NCI-H2196 treated with DMSO at 0.1 percent for 48 hours (cell line): Measurements from ENCODE around the gene RAD18.

Source experiments
- DNase-seq: peaks from one replicate; lab custom pipeline; 2025; ENCODE audit not compliant: unreplicated experiment; lab: John Stamatoyannopoulos, UW

RAD18 gene

DNA sequence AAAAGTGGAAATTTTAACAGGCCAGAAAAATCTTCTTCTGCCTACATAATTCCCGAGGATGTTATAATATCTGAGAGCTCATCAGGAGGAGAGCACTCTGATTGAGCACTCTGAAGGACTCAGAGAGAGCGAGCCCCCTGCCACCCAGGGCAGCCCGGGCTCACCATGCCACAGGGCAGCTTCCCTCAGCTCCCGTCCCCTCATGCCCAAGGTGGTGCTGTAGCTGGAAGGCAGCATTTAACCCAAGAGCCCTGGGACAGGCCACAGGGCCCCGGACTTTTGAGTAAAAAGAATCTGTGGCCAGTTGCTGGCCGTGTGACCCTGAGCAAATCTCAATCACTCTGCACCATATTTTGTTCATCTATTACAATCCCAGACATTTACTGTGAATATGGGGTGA, 23.5 kb upstream of the RAD18 start:
- DNase-seq: no peak

DNA sequence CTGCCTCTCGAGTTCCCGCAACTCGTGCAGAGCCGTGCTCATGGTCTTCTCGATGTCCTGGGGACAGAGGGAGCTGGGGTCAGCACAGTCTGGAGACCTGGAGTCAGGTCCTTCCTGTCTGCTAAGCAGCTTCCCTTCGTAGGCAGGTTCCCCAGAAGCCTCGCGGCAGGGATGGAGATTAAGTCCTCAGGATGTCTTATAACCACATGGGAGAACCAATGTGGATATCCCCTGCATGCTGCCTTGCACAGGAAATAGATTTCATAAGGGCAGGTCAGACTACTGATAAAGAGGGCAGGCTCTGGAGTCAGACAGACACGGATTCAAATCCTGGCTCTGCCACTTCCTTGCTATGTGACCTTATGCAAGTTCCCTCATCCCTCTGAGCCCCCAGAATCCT, 22.6 kb upstream of the RAD18 start:
- no peak for DNase-seq

DNA sequence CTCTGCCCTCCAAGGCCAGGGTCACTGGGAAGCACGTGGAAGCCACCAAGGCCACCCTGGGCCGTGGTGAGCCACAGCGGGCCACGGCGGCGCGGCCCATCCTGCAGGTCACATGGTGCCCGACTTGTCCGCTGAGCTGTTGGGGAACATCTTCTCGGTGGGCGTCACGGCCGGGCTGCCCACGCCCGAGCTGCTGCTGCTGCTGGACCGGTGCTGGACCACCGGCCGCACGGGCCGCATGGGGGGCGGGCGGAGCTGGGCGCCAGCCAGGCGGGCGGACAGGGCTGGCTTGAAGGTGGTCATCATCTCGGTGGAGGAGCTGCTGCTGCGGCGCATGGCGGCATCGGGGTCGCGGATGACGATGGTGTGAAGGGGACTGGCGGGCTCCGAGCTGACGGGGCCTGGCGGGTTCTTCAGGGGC, 22.1 kb upstream of the RAD18 start:
- no peak for DNase-seq

DNA sequence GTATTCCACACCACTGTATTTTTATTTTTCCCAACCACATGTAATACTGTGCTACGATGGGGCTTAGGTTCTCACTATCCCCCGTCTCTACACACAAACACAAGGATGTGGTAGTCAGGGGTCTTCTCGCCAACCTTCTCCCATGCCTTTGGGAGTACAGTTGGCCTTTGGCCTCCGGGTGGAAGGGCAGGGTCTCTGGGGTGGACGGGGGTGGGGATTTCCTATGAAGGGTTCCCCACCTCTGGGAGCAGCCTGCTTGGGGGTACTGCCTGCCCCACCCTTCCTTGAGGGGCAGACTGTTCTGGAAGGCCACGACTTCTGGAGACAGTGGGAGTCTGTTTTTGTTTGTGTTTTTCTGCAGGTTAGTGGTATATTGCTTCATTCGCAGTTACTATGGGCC, 21.3 kb upstream of the RAD18 start:
- no peak for DNase-seq

DNA sequence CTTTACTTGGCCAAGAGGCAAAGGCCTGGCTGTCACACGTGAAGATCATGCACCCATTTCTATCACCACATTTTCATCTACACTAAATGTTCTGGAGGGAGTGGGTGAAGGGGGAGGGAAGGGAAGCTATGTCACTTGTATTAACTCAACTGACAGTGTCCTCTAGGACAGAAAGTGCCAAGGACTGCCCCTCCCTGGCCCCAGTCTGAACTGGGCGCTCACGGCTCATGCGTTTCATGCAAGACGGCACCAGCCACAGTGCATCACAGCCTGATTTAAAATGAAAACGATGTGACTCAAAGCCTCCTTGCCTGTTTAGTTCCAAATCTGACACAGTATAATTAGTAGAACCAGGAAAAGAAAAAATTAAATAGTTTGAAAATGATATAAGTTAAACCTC, 20.8 kb upstream of the RAD18 start:
- DNase-seq: no peak

DNA sequence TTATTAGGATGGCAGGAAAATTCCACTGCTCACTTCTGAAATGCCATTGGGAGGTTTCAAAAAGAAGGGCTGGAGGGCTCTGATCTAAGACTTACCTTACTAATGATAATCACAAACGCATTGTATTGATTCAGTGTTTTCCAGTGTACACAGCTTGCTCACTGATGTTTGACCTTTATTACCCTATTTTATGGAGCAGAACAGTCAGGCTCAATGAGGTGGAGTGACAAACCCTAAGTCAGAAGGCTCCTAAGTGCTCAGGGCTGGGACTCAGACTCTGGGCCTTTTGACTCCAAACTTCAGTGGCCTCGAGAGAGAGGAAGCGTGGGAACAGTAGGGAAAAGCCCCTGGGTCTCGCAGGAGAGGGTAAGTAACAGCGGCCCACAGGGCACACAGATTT, 20.3 kb upstream of the RAD18 start:
- no peak for DNase-seq

DNA sequence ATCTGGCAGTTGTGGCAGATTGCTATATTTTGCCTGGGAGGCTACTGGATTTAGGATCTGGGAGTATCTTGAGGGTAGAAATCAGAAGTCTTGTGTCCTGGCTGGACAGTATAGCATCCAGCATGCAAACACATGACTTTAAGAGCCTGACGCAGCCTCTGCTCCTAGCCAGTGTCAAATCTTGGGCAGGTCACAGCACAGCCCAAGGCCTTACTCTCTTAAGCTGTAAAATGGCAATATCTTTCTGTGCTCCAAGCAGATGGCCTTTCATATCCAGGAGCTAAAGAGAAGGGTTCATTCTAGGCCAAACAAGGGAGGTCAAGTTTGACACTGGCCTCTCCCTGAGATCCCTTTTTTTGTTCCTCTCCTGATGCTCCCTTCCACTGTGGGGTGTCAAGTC, 19.8 kb upstream of the RAD18 start:
- DNase-seq: no peak

DNA sequence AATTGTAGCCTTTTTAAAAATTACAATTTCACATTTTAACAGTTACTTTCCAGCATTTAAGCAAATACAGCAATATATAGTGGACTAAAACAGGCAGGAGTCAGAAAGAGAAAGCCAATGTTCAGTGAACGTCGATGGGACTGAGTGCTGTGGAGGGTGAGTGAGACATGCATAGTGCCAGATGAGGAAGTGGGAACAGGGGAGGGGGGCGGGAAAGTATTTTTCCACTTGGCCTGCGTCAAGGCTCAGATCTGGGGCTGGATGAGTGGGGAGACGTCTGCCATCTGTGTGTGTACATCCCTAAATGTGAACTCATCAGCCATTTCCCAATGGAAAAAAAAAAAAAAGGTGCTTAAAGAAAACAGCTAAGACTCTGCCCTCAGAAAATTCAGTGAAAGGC, 19.2 kb upstream of the RAD18 start:
- no peak for DNase-seq

DNA sequence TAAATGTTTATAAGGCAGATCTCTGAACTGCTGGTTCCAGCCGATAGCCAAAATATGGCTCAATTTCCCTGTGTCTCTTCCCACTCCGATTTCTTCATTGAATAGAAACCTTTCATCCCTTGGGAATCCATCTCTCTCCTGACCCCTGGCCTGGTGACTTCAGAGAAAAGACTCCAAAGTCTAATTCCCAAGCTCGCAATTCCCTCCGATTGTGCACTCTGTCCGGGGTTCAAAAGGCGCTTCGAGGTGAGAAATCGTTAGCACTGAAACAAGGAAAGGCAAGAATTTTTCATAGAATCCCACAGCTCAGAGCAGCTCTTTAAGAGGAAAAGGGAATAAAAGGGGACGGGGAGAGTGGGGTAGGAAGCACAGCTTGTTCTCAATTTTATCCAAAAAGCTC, 18.4 kb upstream of the RAD18 start:
- DNase-seq: no peak

DNA sequence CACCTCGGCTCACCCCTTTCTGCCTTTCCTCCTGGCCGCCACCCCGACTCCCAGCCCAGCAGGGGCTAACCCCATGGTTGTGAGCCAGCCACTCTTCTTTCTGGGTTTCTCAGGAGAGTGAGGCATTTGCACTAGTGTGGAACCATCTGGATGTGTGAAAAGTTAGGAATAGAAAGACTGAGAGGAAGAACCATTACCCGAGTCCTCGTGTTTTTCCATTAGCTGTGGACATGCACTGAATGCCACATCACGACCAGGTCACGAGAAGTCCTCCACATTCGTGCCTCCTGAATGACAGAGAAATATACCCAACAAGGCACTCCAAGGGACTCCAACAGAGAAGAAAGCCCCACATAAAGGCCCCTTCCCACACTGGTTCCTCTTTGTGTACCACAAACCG, 18.0 kb upstream of the RAD18 start:
- no peak for DNase-seq

DNA sequence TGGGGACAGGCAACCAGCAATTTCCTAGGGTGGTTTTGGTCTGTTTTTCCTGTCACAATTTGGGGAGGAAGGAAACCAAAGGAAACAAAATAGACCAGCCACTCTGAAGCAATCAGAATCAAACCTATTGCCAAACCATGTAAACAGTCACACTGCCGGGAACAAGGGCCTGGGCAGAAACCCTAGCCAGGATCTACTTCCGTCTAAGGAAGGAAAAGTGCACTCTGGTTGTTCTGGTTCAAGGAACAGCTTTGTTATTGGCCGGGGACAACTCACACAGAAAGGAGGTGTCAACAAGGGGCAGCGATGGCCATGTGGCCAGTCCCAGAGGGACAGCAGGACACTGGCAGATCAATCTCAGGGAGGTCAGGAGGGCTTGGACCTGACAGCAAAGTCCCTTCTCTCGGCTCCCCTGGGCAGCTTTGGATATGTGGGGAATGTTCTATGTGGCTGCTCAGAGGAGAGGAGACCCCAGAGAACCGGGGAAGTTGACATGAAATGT, 17.5 kb upstream of the RAD18 start:
- DNase-seq: no peak

DNA sequence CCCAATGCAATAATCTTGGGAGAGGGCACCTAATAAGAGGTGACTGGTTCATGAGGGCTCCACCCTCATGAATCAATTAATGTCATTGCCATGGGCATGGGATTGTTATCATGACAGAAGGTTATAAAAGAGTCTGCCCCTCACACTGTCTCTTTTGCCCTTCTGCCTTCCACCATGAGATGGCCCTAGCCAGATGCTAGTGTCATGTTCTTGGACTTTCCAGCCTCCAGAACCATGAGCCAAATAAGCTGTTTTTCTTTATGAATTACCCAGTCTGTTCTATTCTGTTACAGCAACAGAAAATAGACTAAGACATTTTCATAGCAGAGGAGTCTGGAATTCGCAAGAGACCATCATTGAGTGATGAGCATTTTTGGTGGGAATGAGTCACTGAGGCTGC, 16.0 kb upstream of the RAD18 start:
- no peak for DNase-seq

DNA sequence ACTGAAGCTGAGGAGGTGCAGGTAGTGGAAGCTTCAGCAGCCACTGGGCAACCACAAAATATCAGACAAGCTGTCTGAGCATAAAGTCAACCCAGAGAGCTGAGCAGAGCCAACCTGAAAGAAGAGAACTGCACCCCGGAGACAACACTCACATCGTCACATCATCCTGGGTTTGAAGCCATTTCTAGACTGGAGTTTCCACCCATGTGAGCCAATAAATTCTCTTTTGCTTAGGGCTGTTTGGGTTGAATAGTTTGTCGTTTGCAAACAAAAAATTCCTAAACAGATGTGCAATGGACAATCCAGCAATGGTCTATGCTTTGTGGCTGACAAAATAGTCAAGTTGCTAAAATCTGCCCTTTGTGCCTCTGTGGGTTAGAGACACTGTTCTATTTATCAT, 15.3 kb upstream of the RAD18 start:
- DNase-seq: no peak

DNA sequence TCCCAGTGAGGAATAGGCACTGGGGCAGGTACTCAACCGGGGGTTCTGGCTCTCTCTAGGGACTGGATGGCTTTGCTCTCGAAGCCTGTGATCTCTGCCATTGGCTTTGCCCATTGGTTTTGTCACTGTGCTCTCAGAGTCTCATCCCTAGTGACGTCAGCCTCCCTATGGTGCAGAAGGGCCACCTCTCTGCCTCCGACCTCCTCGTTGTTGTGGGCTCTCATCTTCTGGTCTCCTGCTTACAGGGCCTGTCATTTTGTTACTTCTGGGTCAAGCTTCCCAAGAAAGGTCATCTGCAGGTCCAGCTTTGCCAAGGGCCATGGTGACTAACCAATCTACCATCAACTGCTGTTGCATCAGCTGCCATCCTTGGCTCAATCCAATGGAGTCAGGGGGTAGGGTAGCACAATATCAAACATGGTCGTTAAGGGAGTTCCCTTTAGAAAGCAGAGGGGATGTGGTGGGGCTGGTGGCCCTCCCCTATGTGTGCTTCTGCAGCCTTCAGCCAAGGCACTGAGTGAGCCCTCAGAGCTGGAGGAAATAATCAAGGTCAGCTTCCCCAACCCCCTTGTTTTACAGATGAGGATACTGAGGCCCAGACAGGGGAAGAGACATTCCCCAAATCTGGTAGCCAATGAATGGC, 13.4 kb upstream of the RAD18 start:
- DNase-seq: no peak

DNA sequence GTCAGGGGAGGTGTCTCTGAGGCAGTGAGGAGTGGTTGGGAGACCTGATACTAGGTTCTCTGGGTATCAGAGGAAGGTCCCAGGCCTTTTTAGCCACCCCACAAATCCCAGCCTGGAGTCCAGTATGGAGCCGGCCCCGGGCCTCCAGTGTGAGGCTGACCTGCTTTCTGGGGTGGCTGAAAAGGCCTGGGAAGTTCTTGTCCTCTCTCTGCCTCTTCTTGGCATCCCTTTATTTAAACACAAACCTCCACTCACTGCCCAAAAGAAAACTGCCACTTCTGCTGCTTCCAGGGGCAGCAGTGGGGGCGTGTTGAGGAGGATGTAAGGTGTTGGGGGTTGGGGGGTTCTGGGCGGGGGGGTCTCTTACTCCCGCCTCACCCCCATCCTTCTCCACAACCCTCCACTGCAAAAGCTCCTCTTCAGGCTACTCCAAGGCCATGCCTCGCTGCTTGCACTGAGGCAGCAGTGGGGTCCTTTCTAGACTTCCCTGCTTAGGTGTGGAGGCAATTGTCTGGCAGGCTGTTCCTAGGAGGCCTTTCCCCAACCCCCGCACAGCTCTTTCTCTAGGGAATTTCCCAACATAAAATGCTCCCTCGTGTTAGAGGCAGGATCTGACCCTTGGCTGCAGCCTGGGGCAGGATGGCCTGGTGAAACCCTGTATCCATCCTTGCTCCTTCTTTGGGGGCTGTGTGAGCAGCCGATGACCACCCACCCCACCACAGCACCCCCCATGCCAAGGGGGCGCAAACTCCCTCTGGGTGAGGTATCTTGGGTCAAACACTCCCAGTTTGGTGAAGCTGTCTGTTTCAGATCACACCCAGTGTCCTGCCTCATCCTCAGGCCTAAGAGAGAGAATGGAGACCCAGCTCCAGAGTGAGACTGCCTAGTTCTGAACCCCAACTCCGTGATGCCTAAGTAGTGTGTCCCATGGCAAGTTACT, 12.1 kb upstream of the RAD18 start:
- DNase-seq: no peak

DNA sequence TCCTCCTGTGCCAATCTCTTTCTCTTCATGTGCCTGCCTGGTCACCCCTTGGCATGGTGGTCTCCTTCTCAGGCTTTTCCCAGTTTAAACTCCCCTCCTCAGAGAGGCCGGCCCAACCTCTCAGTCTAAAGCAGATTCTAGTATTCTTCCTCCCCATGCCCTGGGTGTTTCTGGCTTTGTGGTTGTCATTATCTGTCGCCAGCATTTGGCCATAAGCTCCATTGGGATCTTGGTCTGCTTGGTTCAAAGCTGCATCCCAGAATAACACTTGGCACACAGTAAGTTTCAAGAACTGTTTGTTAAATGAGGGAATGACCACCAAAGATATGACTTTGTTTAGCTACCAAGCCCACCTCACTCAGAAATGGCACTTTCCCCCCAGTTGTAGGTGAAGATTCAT, 11.2 kb upstream of the RAD18 start:
- no peak for DNase-seq

DNA sequence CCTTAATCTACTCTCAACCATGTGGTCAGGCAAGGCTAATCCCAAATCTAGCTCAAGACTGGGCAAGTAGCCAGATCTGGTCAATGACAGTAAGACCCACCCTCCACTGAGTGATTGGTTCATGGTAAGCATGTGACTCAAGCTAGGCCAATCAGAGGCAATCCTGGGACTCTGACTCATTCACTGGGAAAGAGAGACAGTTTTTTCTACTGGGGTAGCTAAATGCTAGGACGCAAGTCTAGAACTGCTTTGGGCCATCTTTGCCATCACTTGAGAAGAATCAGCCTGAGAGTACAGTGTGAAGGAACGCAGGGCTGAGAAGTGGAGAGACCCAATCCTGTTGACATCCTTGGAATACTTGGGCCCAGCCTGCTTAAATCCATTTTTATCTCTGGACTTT, 9.4 kb upstream of the RAD18 start:
- no peak for DNase-seq

DNA sequence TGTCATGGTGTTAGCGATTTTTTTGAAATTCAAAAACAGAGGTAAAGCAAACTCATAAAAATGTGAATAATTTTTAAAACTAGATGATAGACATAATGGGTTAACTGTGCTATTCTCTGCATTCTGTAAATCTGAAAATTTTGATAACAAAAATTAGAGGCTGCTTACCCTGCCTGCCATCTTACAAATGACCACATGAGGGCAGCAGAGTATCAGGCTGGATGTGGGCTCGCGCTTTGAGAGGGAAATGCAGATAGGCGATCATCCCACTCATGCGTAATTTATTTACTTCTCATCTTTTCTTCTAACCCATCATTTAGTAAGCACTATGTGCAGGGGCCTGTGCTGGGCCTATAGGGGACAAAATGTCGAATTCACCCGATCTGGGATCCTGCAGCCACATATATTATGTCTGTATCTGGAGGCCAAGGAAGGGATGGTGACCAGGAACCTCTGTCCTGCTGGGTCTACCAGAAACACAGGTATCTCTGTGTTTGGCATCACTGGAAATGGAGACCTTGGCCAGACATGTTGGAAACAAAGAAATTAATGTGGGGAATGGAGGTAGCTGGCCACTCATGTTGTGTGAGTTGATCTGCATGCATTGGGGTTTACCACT, 7.8 kb upstream of the RAD18 start:
- DNase-seq: no peak

DNA sequence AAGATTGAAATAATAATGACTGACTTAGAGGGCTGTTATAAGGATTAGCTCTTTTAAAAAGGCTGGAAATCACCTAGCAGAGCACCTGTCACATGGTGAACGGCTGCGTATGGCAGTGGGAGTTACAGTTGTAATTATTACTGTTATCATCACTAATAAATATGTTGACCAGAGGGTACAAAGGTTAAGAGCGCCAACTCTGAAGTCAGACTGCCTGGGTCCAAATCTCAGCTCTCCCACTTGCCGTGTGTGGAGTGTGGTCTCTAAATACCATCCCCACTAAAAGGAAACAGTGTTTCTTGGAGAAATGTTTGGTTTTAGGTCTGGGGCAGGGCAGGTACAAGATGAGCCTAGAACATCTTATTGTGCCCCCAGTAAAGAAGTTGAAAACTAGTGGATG, 6.0 kb upstream of the RAD18 start:
- DNase-seq: no peak

DNA sequence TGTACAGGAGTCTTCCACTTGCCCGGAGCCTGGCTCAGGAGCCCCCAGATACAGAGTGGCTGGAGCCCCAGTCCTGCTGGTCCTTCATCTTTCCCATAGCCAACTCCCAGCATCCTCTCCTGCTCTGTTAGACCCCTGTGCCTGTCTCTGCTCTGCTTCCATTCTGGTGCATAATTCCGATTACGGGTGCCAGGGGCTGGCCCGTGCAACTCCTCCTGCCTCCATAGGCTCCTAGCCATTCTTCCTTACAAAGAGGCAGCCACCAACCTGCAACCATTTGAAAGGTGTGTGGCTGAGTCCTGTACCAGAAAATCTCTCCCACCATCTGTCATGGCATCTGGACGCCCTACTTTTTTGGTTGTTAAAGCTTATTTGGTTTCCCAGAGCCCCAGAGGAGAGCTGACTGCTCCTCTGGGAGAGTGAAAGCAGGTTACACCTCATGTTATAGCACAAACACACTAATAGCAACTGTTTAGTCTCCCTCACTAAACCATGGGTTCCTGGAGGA, 5.2 kb upstream of the RAD18 start:
- no peak for DNase-seq

DNA sequence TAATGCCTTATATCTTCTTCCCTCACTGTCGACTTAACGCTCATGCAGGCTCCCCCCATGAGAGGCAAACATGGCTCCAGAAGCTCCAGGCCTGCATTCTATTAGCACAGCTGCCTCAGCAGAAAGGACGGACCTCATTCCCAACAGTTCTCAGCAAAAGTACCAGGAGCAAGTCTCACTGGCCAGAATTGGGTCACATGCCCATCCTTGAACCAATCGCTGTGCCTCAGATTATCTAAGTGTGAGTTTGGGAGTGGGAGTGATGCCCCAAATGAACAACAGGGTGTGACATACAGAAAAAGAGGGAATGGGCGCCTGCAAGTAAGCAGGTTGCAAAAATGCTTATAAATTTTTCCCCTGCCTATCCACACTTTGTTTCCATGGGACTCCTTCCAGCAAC, 4.3 kb upstream of the RAD18 start:
- no peak for DNase-seq

DNA sequence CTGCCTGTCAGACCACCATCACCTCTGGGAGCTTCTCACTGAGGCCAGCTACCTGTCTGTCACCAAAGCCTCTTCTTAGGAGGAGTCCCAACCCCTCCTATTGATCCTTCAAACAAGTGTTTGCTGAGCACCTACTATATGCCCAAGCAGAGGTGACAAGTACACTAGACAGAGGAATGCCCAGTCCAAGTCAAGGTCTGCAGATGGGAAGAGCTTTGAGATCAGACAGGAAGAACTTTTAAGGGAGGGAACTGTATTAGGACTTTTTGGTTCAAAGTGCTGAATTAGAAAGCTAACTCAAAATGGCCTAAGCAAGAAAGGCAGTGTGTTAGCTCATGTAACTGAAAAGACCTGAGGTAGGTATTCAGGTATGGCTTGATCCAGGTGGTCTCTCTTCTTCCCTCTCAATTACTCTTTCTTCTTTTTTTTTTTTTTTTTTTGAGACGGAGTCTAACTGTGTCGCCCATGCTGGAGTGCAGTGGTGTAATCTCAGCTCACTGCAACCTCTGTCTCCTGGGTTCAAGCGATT, 3.6 kb upstream of the RAD18 start:
- no peak for DNase-seq
